Measurements from ENCODE around the gene AQP12A.

The AQP12A gene

DNA sequence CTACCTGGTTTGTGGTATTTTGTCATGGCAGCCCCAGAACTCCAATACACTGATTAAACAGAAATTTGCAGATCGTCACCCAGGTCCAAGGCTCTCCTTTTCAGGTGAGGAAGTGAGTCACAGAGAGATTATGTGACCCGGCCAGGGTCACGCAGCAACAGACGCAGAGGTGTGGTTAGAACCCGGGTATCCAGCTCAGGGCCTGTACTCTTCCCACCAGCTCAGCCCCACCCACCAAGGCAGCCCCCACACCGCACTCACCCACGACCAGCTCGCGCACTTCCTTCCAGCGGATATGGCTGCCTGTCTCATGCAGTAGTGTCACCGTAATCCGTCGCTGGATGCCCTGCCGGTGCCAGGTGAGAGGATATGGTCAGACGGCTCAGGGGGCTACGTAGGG is 48.1 kb downstream of the AQP12A start:
- DNase-seq (ENCODE audit: low read depth), result no peak
- TF ChIP-seq, protein P1, sequence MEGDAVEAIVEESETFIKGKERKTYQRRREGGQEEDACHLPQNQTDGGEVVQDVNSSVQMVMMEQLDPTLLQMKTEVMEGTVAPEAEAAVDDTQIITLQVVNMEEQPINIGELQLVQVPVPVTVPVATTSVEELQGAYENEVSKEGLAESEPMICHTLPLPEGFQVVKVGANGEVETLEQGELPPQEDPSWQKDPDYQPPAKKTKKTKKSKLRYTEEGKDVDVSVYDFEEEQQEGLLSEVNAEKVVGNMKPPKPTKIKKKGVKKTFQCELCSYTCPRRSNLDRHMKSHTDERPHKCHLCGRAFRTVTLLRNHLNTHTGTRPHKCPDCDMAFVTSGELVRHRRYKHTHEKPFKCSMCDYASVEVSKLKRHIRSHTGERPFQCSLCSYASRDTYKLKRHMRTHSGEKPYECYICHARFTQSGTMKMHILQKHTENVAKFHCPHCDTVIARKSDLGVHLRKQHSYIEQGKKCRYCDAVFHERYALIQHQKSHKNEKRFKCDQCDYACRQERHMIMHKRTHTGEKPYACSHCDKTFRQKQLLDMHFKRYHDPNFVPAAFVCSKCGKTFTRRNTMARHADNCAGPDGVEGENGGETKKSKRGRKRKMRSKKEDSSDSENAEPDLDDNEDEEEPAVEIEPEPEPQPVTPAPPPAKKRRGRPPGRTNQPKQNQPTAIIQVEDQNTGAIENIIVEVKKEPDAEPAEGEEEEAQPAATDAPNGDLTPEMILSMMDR (conservative IDR thresholded peaks at IDR 0.05; ENCODE audit: low read depth, low read length), result no peak
- no peak overlapping the region for H3K4me3 ChIP-seq (ENCODE audit: low read length)

DNA sequence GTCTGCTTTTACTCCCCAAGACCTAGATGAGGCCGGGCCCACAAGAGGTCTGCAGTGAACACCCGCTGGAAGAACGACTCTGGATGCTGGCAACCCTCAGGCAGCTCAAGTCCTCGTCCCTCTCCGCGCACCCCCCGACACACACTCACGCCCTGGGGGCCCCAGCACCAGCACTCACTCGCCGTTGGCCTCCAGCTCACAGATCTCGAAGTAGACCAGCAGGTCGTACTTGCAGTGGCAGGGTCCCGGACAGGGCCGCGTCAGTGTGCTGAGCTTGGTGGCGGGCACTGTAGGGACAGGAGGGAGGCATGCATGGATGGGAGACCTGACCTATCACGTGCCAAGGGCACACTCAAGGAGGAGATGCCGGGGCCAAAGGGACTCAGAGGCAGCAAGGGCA is 49.4 kb downstream of the AQP12A start:
- H3K4me3 ChIP-seq (ENCODE audit: low read length), result no peak overlapping the region
- DNase-seq (ENCODE audit: low read depth), result no peak
- TF ChIP-seq, protein P1 (conservative IDR thresholded peaks at IDR 0.05; ENCODE audit: low read depth, low read length), result no peak

GRCh38 chr2:240742602-240743095 is 51.0 kb downstream of the AQP12A start:
- TF ChIP-seq, protein P1 (conservative IDR thresholded peaks at IDR 0.05; ENCODE audit: low read depth, low read length), result no peak
- no peak for DNase-seq (ENCODE audit: low read depth)
- H3K4me3 ChIP-seq (ENCODE audit: low read length), result no peak overlapping the region

GRCh38 chr2:240745456-240745855 is 53.8 kb downstream of the AQP12A start:
- no peak overlapping the region for H3K4me3 ChIP-seq (ENCODE audit: low read length)
- no peak for DNase-seq (ENCODE audit: low read depth)
- TF ChIP-seq, protein P1 (conservative IDR thresholded peaks at IDR 0.05; ENCODE audit: low read depth, low read length), result no peak

DNA sequence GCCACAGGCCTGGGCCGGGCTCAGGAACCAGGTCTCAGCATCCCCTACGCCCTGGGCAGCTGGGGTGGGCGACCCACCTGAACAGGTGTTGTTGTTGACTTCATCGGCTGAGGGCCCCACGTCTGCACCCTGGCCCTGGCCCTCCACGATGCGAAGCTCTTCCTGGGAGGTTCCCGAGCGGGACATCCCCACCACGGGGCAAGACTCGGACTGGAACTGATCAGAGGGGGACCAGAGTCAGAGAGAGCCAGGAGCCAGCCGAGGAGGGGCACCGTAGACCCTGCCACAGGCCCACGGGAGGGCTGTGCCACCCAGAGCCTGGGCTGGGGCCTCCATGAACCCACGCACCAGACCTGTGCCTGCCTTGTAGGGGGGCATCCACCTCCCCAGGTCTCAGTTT is 54.3 kb downstream of the AQP12A start:
- TF ChIP-seq, protein P1 (conservative IDR thresholded peaks at IDR 0.05; ENCODE audit: low read depth, low read length), result no peak
- DNase-seq (ENCODE audit: low read depth), result no peak
- no peak overlapping the region for H3K4me3 ChIP-seq (ENCODE audit: low read length)

DNA sequence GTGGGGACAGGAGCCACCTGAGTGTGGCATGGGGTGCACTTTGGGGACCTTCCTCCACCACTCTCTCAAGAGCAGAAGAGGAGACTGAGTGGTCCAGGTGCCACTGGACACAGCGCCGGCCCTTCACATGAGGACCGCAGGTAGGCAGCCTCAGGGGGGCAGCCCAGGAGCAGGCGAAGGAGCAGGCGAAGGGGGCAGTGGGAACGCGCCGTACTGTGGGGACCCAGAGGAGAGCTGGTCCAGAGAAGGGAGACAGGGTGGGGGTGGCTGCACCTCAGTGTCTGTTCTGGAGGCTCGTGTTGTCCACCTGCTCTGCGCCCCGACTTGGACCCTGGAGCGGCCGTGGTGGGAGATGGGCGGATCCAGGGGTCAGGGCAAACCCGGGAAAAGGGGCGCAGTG is 55.0 kb downstream of the AQP12A start:
- TF ChIP-seq, protein P1 (conservative IDR thresholded peaks at IDR 0.05; ENCODE audit: low read depth, low read length), result no peak

DNA sequence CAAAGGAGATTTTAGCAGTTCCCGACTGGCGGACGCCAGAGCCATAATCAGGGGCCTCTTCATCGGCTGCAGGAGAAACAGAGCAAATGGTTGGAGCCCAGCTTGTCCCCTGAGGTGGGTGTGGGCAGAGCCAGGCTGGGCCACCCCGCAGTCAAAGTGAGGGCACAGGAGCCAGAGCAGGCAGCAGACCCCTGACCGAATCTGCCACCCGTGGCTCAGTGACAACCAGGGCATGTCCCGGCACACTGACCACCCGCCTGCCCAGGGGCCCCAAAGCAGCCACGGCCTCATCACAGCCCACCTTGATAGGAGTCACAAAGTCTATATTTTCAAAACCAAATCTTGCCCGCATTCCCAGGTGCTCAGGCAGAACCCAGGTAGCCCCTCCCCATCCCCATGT is 55.6 kb downstream of the AQP12A start:
- DNase-seq (ENCODE audit: low read depth), result no peak
- no peak overlapping the region for H3K4me3 ChIP-seq (ENCODE audit: low read length)
- TF ChIP-seq, protein P1 (conservative IDR thresholded peaks at IDR 0.05; ENCODE audit: low read depth, low read length), result no peak

More for the DNA sequence above, 55.0 kb downstream of the AQP12A start:
- DNase-seq (ENCODE audit: low read depth), result no peak
- H3K4me3 ChIP-seq (ENCODE audit: low read length), result no peak overlapping the region
